ENCODE results near the gene CEP57L1.
"Not testable (repeated sequence)": the region's sequence is repeated elsewhere in the genome, so short reads cannot be mapped to it uniquely, and the experiment has no call there.

CEP57L1 gene

GRCh38 chr6:109121411-109121810 lies 26.1 kb downstream of the CEP57L1 start:
- TF ChIP-seq CTCF (IDR thresholded peaks at IDR 0.05; ENCODE audit: insufficient read depth, low read length, missing control alignments), result no peak
- POLR2A ChIA-PET, result no interaction called here
- H3K4me3 ChIP-seq (ENCODE audit: low read depth, low read length), result no peak overlapping the region
- CTCF ChIA-PET, result no interaction called here
- DNase-seq (ENCODE audit: low read depth, low spot score), result no peak

- DNase-seq (ENCODE audit: low read depth, low spot score), result no peak
- H3K4me3 ChIP-seq (ENCODE audit: low read depth, low read length), result no peak overlapping the region
- ChIA-PET CTCF (no interaction called here), POLR2A (no interaction called here)
- no peak for TF ChIP-seq CTCF (IDR thresholded peaks at IDR 0.05; ENCODE audit: insufficient read depth, low read length, missing control alignments)
These were observed 28.9 kb downstream of the CEP57L1 start for GRCh38 chr6:109124219-109124618.

DNA sequence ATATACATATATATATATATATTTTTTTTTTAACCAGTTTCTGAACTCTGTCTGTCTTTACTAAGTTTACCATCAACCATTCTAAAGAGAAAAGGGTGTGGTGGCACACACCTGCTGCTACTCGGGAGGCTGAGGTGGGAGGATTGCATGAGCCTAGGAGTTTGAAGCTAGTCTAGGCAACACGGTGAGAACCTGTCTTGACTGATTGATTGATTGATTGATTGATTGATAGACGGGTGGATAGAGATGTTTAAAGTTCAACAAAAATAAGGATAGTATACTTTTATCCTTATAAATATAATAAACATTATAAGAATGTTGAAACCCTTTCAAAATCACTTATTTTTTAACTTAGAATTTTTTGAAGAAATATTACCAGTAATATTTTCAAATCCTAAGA lies 30.2 kb downstream of the CEP57L1 start:
- ChIA-PET POLR2A (no interaction called here), CTCF (no interaction called here)
- no peak for TF ChIP-seq CTCF (IDR thresholded peaks at IDR 0.05; ENCODE audit: insufficient read depth, low read length, missing control alignments)
- H3K4me3 ChIP-seq (ENCODE audit: low read depth, low read length), result no peak overlapping the region
- no peak for DNase-seq (ENCODE audit: low read depth, low spot score)

GRCh38 chr6:109130065-109130464 lies 34.8 kb downstream of the CEP57L1 start:
- ChIA-PET POLR2A (no interaction called here), CTCF (no interaction called here)
- TF ChIP-seq CTCF (IDR thresholded peaks at IDR 0.05; ENCODE audit: insufficient read depth, low read length, missing control alignments), result no peak
- no peak for DNase-seq (ENCODE audit: low read depth, low spot score)
- H3K4me3 ChIP-seq (ENCODE audit: low read depth, low read length), result no peak overlapping the region

DNA sequence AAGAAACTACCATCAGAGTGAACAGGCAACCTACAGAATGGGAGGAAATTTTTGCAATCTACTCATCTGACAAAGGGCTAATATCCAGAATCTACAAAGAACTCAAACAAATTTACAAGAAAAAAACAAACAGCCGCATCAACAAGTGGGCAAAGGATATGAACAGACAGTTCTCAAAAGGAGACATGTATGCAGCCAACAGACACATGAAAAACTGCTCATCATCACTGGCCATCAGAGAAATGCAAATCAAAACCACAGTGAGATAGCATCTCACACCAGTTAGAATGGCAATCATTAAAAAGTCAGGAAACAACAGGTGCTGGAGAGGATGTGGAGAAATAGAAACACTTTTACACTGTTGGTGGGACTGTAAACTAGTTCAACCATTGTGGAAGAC lies 40.3 kb downstream of the CEP57L1 start:
- H3K4me3 ChIP-seq (ENCODE audit: low read depth, low read length); POLR2A ChIA-PET; DNase-seq (ENCODE audit: low read depth, low spot score); CTCF ChIA-PET: not testable (repeated sequence)

- CTCF ChIA-PET, POLR2A ChIA-PET: not testable (repeated sequence)
These were observed 40.7 kb downstream of the CEP57L1 start for GRCh38 chr6:109136039-109136438.

GRCh38 chr6:109136530-109136929 lies 41.2 kb downstream of the CEP57L1 start:
- DNase-seq (ENCODE audit: low read depth, low spot score); POLR2A ChIA-PET; CTCF ChIA-PET; H3K4me3 ChIP-seq (ENCODE audit: low read depth, low read length): not testable (repeated sequence)

More at GRCh38 chr6:109136039-109136438, 40.7 kb downstream of the CEP57L1 start:
- not testable (repeated sequence) for H3K4me3 ChIP-seq (ENCODE audit: low read depth, low read length); DNase-seq (ENCODE audit: low read depth, low spot score)

DNA sequence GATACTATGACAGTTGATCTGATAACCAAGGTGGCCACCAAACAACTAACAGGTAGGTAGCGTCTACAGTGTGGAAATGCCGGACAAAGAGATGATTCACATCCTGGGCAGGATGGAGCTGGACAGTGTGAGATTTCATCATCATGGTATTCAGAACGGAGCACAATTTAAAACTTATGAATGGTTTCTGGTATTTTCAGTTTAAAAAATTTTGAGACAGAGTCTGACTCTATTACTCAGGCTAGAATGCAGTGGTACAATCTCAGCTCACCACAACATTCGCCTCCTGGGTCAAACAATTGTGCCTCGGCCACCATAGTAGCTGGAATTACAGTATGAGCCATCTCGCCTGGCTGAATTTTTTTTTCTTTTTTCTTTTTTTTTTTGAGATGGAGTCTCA lies 43.8 kb downstream of the CEP57L1 start:
- H3K4me3 ChIP-seq (ENCODE audit: low read depth, low read length), result no peak overlapping the region
- CTCF ChIA-PET, result no interaction called here
- no peak for TF ChIP-seq CTCF (IDR thresholded peaks at IDR 0.05; ENCODE audit: insufficient read depth, low read length, missing control alignments)
- POLR2A ChIA-PET, result interaction anchor here (0.6 kb wide), 1 partner anchor 939 kb away, joined by 3 read pairs; no protein-coding TSS in a partner anchor
- DNase-seq (ENCODE audit: low read depth, low spot score), result no peak

DNA sequence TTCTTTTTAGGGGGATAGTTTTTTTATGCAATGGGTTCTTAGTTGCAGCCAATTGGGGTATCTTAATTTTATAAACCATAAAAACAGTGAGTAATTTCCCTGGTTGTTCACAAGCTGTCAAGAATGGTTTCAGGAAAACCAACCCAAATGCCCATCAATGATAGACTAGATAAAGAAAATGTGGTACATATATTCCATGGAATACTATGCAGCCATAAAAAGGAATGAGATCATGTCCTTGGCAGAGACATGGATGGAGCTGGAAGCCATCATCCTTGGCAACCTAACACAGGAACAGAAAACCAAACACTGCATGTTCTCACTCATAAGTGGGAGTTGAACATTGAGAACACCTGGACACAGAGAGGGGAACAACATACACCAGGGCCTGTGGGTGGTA lies 46.8 kb downstream of the CEP57L1 start:
- POLR2A ChIA-PET; H3K4me3 ChIP-seq (ENCODE audit: low read depth, low read length); DNase-seq (ENCODE audit: low read depth, low spot score); CTCF ChIA-PET: not testable (repeated sequence)
